HG03439 (cell line): ENCODE data around the gene BICDL1.

Experiments
- ATAC-seq: cut with Tn5 transposase; IDR thresholded peaks from one replicate; pipeline ENCODE4 v1.9.1; 2021; ENCODE audit warnings: mild to moderate bottlenecking, moderate library complexity; ENCODE audit not compliant: unreplicated experiment

Gene BICDL1

DNA sequence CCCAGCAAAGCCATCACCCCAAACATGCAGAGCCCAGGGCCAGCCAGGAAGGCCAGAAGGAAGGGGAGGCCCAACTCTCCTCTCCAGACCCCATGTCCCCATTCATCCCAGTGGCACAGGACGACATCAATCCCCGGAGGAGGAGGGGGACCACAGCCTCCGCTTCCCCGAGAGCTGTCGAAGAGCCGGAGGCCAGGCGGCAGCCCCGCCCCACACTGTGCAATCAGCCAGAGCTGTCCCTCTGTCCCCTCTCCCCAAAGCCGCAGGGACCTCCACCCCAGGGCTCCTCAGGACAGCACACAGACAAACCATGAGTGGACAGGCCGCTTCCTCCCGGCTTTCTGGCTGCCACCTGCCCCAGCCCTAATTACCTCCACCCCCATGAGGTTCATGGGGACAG, 110.7 kb downstream of the BICDL1 start:
- ATAC-seq: no peak

DNA sequence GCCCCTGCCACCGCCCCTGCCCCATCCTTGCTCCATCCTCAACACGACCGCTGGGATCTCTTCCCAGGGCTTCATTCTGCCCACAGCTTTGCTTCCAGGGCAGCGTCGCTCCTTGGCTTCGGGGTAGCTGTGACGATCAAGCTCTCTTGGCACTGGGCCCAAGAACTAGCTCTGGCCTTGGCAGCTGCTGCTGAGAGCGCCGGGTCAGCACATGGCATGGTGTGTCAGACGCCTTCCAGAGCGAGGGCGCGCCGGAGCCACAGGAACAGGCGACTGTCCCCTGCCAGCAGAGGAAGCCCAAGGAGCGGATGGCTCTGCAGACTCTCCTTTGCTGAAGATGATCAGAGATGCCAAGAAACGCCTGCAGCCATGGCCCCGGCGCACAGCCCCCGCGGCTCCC, 111.6 kb downstream of the BICDL1 start:
- no peak for ATAC-seq

DNA sequence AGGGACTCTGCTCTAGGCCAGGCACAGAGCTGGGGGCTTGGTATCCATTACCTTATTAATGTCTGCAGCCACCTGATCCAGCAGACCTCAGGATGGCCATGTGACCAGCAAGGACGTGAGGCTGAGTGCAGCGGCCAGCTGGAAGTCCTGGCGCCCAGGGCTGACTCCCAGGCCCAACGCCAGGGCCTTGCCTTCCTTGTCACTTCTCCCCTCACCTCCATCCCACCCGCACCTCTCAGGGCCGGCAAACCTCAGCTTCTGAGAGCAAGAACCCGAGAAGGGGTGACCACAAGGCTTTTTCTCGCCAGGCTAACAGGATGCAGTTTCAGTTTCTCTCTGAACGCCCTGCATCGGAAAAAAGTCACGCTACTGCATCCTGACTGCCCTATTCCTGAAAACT, 112.1 kb downstream of the BICDL1 start:
- no peak for ATAC-seq

DNA sequence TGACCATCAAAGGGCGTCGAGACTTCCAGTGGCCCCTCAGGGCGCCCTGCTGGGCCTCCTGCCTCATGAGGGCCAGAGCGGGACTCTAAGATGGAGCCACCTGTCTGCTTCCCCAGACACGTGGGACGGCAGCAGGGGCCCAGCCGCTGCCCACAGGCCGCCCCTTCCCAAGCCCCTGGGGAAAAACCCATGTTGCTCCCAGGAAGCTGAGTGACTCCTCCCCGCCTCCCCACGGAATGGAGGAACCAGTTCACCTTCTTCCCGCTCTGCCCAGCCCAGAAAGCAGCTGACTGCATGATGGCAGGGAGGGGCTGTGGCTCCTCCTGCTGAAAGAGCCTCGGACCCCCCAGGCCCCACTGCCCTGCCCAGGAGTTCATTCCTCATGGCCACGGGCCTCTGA, 112.6 kb downstream of the BICDL1 start:
- ATAC-seq: no peak

DNA sequence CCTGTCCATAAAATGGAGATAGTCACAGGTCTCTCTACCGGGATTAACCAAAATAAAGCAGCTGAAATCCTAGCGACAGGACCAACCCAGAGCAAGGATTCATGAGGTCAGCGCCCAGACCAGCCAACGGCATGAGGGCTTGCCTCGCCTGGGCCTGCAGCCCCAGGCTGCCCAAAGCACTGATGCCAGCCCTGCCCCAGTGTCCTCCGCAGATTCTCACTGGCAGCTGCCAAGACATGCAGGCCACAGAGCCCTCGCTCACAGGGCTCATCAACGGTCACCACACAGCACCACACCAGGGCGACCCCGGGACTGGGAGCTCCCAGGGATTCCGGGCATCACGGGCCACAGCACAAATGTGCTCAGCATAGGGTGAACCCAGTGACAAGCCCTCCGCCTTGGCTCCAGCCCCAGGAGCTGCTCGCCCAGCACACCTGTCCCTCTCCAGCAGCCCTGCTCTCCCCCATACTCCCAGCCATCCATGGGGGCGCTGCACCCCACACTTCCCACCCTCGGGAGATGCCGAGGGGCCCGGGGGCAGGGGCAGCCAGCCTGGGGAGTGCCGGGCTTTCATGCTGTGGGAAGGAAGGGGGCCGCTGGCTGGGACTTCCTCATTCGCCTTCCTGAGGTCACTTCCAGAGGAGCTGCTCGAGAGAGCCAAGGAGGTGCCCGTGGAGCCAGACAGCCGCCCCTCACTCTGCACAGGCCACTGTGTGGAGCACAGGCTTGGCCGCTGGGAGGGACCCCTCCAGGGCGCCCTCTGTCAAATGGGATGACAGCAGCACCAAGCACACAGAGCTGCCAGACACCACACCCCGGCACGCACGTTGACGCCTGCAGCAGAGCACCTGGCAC, 113.4 kb downstream of the BICDL1 start:
- no peak for ATAC-seq

DNA sequence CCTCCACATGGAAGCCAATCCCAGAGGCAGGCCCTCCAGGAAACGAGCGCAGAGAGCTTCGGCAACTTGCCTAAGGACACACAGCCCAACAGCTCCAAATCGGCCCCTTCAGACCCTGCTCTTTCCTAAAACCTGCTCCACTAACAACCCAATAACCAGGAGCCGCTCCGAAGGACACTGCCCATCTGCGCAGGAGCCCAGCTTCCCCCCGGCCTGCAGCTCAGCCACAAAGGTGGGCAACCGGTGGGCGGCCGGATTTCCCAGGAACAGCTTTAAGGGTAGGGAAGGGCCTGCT, 114.0 kb downstream of the BICDL1 start:
- no peak for ATAC-seq

DNA sequence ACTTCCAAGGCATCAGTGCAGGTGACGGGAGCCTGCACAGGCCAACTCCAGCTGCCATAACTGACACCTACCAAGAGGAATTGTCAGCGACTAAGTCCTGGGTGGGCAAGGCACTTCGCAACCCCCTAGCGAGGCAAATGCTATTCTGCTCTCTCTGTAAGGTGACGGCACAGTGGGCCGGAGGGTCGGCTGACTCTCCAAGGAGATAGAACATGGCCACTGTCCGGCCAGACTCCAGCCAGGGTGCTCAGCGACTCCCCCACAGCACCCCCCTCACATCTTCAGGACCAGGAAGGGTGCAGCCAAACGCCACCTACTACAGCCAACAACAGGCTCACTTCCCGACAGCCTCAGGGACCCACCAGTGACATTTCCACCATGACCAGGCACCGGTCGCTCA, 114.3 kb downstream of the BICDL1 start:
- no peak for ATAC-seq

DNA sequence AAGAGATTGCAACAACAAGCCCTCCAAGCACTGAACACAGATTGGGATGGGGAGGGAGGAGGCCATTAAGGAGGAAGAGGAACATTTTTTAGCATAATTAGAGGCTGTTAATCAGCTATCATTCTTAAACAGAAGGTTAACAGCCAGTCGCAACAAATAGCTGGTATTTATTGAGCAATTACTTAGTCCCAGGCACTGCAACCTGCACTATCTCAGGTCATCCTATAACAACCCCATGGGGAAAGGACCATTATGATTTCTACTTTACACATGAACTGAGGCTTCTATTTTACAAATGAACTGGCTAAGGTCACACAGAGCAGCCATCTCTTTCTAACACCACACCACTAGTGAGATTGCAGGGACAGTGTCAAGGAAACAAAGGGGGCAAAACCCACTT, 117.1 kb downstream of the BICDL1 start:
- ATAC-seq: no peak

DNA sequence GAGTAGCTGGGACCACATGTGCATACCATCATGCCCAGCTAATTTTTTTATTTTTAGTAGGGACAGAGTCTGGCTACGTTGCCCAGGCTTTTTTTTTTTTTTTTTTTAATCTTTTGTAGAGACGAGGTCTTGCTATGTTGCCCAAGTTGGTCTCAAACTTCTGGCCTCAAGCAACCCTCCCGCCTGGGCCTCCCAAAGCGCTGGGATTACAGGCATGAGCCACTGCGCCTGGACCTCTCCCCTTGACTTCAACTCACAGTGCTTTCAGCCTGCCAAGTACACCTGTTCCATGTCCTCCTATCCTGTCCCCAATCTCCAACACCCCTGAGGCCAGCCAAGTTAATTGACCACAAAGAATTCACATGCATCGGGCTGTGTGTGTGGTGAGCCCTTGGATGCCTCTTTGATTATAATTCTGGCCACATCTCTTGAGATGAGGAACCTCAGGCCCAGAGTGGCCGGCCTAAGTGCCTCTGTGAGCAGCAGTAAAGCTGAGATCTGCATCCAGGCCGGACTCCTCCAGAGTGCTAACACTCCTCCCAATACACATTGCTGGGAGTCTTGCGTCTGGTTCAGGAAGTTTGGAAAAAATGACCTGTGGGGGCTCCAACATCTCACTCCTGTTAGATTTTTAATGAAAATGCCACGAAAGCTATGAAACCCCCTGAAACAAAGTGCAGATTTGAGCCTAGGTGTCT, 120.7 kb downstream of the BICDL1 start:
- no peak for ATAC-seq

DNA sequence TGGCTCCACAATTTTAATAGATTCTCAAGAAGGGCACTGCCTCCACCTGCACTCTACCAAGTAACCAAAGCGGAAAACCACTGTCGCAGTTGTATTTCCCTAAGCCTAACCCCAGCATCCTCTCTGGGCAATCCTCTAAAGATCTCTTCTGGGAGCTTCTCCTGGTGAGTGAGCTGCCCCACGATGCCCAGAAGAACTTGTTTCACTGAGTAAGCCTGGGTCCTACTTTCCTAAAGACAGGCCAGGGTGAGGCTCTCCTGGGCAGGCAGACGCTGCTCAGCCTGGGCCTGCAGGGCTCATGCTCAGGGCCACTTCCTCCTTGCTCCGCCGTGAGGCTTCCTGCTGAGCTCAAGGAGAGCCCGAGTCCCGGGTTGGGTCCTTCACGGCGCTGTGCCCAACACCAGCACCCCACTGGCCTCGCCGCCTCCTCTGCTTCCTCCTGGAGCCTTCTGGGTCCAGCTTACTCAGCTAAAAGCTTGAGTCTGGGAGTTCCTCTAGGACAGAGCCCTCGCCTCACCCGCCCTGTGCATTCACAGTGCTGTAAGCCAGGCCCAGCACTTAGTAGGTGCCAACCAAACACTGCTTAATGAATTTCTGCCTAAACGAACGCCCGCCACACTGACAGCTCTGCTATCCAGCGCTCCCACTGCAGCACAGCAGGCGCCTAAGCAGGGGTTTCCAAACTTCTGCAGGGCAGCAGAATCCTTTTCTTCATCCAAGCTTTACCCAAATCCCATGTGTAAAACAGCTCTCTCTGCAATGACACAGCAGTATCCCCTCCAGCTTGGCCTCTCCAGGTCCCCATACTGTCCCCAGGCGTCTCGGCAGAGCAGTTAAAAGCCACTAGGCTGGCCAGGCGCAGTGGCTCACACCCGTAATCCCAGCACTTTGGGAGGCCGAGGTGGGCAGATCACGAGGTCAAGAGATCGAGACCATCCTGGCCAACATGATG, 121.8 kb downstream of the BICDL1 start:
- peak; percentile 63 for ATAC-seq

DNA sequence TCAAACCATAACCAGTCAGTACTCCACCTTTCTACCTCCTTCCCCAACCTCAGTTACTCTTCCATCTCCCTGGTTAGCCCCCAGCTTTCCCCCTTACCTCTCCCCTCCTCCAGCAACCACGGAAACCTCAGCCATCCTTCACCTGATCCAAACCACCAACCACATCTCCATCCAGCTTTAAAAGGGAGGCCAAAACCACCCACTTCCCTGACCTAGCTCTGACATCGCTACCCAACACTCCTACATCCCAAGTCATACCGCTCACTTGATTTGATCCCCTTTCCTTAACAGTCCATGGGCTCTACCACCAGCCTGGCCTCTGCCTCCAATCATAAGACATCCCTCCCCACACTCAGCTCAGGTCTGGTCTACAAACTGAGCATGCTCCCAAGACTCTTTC, 126.0 kb downstream of the BICDL1 start:
- ATAC-seq: no peak

DNA sequence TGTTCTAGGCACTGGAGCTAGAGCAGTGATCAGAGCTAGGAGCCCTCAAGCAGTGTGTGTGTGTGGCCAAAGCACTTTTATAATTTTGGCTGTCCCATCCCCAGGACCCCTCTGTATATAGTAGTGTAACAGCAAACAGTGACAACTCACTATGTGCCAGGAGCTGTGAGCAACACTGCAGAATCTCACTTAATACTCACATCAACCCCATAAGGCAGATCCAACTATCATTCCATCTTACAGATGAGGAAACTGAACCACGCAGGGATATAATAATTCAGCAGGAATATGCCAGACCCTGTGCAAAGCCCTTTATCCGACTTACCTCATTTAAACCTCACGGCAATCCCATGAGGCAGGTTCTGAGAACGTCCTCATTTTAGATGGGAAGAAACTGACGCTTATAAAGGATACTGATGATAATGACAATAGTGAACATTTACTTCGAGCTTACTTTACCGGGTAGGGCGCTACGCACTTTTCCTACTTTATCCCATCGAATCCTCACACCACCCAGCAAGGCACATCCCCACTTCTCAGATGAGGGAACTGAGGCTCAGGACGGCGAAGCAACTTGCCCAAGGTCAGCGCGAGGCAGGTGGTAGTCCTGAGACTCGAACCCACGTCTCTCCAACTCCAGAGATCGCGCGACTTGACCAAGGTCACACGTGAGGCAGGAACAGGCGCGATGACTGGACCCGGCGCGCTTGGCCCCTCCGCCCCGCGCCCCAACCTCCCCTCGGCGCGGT, 126.8 kb downstream of the BICDL1 start:
- no peak for ATAC-seq

DNA sequence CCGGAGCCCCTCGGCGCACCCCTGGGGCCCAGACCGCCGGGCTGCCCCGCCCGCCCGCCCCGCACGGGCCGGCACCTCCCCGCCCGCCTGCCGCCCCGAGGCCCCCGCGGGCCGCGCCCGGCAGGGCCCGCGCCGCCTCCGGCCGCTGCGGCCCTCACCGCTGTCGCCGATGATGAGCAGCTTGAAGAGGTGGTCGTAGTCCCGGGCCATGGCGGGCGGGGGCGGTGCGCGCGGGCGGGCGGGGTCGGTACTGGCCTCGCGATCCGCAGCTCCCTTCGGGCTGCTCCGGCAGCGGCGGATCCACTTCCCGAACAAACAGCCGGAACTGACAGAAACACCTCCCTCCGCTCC, 127.4 kb downstream of the BICDL1 start, which contains the start of gene RAB35:
TSS of gene RAB35 (minus strand) at position 313 of the 351 bp plus-strand sequence. CDS start at position 210, 103 bp downstream.
- ATAC-seq: no peak

DNA sequence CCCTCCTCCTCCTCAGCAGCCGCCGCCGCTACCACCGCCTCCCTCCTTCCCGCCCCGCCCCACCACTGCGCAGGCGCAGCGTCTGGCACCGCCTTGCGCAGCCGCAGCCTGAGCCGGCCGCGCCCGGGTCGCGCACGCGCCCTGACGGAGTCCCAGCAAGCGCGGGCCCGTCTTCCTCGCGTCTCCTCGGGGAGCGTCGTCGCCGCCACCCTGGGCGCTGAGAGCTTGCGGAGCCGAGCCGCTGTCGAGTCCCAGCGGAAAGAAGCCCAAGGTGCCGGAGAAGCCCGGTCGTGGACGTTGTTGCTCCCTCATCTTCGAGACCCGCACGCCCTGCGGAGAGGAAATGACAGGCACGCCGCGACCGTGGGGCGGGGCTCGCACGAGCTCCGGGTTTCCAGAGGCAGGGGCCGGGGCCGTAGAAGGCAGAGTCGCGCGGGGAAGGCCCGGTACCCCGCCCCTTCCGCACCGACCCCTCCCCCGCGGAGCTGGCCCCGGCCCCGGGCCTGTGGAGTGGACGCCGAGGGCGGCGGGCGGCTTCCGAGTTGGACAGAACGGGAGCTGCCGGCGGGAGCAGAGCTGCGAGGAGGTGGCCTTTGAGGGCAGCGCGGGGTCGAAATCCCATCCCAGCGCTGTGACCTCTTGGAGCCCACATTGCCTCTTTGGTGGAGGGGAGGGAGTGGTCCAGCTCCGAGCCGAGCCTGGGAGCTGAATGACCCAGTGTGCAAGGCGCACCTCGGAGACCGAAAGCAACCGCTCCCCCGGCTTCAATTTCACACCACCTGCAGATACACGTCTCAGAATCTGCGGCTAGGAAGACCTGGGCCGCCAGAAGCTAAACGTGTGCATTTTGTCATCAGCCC, 128.0 kb downstream of the BICDL1 start:
- peak; percentile 42 for ATAC-seq

DNA sequence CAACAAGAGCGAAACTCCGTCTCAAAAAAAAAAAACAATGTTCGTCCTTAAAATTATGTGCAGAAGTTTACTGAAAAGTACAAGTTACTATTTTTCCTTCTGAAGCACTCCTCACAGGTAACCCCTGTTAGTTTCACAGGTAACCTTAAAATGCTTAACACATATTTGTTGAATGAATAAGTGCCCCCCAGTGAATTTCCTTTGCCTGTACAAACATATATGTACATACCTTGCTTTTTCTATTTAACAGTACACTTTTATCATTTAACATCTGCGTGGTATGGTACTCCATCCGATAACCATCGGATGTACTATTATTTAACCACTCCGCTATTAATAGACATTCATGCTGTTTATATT, 128.9 kb downstream of the BICDL1 start:
- no peak for ATAC-seq

DNA sequence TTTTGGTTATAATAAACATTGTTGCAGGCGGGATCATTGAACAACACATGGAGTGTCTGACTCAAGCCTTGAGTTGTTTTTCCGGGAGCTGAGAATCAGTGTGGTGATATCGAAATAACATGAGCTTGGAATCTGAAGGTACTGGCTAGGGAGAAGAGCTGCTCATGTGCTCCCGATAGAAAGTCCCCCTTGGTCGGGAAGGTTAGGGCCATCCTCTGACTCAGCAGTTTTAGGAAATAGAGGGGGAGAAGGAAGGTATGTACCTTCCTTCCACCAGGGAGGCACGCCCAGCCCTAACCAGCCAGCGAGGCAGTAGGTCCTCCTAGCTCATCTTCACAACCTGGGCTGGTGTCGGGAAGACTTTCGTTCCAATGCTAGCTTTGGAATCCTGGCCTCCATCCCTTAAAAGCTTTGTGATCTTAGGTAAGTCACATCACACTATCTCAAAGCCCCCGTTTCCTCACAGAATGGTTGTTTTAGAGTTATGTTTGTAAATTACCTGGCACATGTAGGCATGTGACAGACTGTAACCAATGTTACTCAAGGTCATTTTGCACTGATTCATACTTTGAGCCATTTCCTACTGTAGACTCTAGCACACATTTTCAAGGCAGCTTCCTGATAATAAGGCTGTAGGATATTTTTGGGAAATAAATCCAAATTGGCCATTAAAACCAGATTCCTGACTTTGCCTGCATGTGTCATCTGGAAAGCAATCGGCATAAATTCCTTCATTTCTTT, 129.5 kb downstream of the BICDL1 start:
- ATAC-seq: no peak

DNA sequence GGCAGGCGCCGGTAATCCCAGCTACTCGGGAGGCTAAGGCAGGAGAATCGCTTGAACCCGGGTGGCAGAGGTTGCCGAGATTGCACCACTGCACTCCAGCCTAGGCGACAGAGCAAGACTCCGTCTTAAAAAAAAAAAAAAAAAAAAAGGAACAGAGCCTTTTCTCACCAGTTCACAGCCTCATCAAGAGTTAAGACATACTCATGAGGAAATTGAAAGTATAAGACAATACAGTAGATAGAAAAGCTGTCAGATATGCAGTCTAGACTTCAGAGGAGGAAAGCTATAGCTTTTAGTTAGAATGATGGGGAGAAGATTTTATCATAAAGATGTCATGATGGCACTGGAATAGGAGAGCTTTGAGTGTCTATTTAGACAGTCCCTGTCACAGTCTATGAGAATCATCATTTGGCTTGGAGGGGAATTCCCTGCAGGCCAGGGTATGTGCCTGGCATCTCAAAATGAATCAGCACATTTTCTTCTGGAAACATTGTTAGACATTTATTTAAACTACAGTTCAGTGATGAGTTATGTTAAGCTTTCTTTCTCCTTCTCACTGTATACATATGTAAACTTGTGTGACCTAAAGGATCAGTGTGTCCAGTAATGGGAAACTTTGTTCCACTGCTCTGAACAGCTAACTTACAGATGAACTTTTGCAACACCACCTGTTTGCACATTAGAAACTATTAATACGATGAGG, 130.4 kb downstream of the BICDL1 start:
- ATAC-seq: no peak

DNA sequence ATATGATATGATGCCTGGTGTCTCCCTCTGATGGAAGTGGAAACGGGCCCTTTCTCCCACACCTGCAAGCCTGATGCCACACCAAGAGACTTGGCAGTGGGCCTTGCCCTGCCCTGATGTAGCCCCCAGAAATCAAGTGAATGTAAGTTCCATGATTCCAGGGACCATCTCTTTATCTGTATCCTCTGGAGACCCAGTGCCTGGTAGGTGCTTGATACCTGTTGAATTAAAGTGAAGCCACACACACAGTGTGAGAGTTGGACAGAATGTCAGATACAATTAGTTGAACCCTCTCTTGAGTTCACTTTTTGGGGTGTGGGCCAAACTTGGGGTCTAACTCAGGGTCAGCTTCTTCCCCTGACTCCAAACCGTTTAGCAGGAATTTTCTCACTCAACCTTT, 132.3 kb downstream of the BICDL1 start:
- ATAC-seq: no peak
